H1 (cell line): Measurements from ENCODE around the gene MAPK11. TPM values are rescaled to one million over a fixed set of nuclear protein-coding genes. Genes with fewer than 3 reads are reported as not detected.

ENCODE experiments used
- BRCA1 ChIP-seq: IDR thresholded peaks from 2 replicates; pipeline ENCODE4 v1.6.1; 2012; ENCODE audit warnings: low read depth, low read length, improper control_type of control experiment
- CEBPB ChIP-seq: IDR thresholded peaks from 2 replicates; pipeline ENCODE4 v1.6.1; 2012; ENCODE audit warnings: low read depth, low read length
- CHD2 ChIP-seq: IDR thresholded peaks from 2 replicates; pipeline ENCODE4 v1.6.1; 2012; ENCODE audit warnings: low read length, improper control_type of control experiment
- CTCF ChIP-seq, 3 experiments: IDR thresholded peaks; 1 replicate in 2 of 3; 2 replicates in 1 of 3; pipeline versions ENCODE4 v1.5.1 to v1.6.1; 2011; ENCODE audit warnings: low read length in 3 of 3, mild to moderate bottlenecking in 3 of 3, inconsistent platforms in 2 of 3, low read depth in 1 of 3, moderate library complexity in 1 of 3; ENCODE audit not compliant: insufficient read depth in 1 of 3; ENCODE audit errors: control extremely low read depth in 1 of 3
- EGR1 ChIP-seq: IDR thresholded peaks from 2 replicates; pipeline ENCODE4 v1.6.1; 2011; ENCODE audit warnings: low read depth, low read length, borderline replicate concordance
- MAX ChIP-seq: IDR thresholded peaks from 2 replicates; pipeline ENCODE4 v1.6.1; 2012; ENCODE audit warnings: inconsistent platforms
- PHF8 ChIP-seq: fragments of 200-600 bp; sonication (generic); conservative IDR thresholded peaks from 2 replicates; pipeline ENCODE4 v1.7.1; 2012; ENCODE audit warnings: low read depth, mild to moderate bottlenecking, inconsistent platforms, low read length, moderate library complexity
- SP1 ChIP-seq: IDR thresholded peaks from 2 replicates; pipeline ENCODE4 v1.6.1; 2011; ENCODE audit warnings: low read depth, low read length
- TBP ChIP-seq: IDR thresholded peaks from 2 replicates; pipeline ENCODE4 v1.6.1; 2011; ENCODE audit warnings: low read depth, low read length, improper control_type of control experiment
- TEAD4 ChIP-seq: IDR thresholded peaks from 2 replicates; pipeline ENCODE4 v1.6.1; 2012; ENCODE audit warnings: low read depth, low read length, inconsistent platforms, mixed read lengths
- polyA plus RNA-seq, 7 experiments: library from polyadenylated mRNA; depleted of rRNA in 3 of 7; stranded (reverse) in 5 of 7; unstranded in 2 of 7; fragments of >200 nt in 5 of 7; fragments of 200-250 nt in 2 of 7; gene quantifications; 1 replicate in 5 of 7; 2 replicates in 1 of 7; 4 replicates in 1 of 7; pipeline versions ENCODE4 v1.2.1 to v1.2.3, GENCODE V29; 2011 to 2013; ENCODE audit warnings: missing spikeins in 2 of 7, mixed read lengths in 2 of 7
- total RNA-seq: library from RNA; stranded (reverse); fragmentation: NEBNext Ultra II Directional; extraction: Animal tissue kit (Norgen Biotek cat#: 25700); gene quantifications from 2 replicates; pipeline ENCODE4 v1.2.1, GENCODE V29; 2021

The MAPK11 gene
- total and polyA plus RNA-seq, 2 of the 8 experiments (the other 6 are each of a cell fraction or from before 2014, with no cell fraction given) = 0.70 to 1.5 TPM

GRCh38 chr22:50253046-50253915, 16.9 kb downstream of the MAPK11 start (continued):
- TF ChIP-seq CHD2 (no peak), MAX (no peak), TBP (no peak), SP1 (no peak), PHF8 (no peak), EGR1 (no peak), CTCF (IDR thresholded peaks at IDR 0.05; ENCODE audit: control extremely low read depth in 1 of 3, insufficient read depth in 1 of 3, low read depth in 1 of 3, low read length in 3 of 3) (no peak), CEBPB (no peak), TEAD4 (no peak), BRCA1 (no peak)
